DOHH2 (cell line): ENCODE data around the gene HSPH1.

Source experiments
- H3F3A ChIP-seq: fragments of 200-600 bp; sonication (generic), shearing (Covaris generic); 2 replicates; pipeline ENCODE4 v1.6.0; 2016; ENCODE audit warnings: antibody characterized with exemption, mild to moderate bottlenecking; ENCODE audit not compliant: control insufficient read depth, insufficient read depth
- H3K27ac ChIP-seq: fragments of 200-600 bp; sonication (generic); 2 replicates; pipeline ENCODE4 v1.5.1; 2014; ENCODE audit warnings: low read depth, mild to moderate bottlenecking, low read length, moderate library complexity
- H3K27me3 ChIP-seq: fragments of 200-600 bp; sonication (generic); 2 replicates; pipeline ENCODE4 v1.6.1; 2014; ENCODE audit warnings: mild to moderate bottlenecking, low read length, mixed read lengths; ENCODE audit not compliant: control insufficient read depth
- H3K36me3 ChIP-seq: fragments of 200-600 bp; sonication (generic); 2 replicates; pipeline ENCODE4 v1.6.1; 2014; ENCODE audit warnings: mild to moderate bottlenecking, low read length, moderate library complexity, mixed read lengths; ENCODE audit not compliant: control insufficient read depth
- H3K4me1 ChIP-seq: fragments of 200-600 bp; sonication (generic); 2 replicates; pipeline ENCODE4 v1.6.1; 2014; ENCODE audit warnings: mild to moderate bottlenecking, low read length, mixed read lengths; ENCODE audit not compliant: control insufficient read depth
- H3K4me2 ChIP-seq: fragments of 200-600 bp; sonication (generic); 2 replicates; pipeline ENCODE4 v1.6.0; 2014; ENCODE audit warnings: mild to moderate bottlenecking, low read length, moderate library complexity
- H3K4me3 ChIP-seq: fragments of 200-600 bp; sonication (generic); 2 replicates; pipeline ENCODE4 v1.5.1; 2014; ENCODE audit warnings: mild to moderate bottlenecking, low read length, mixed read lengths
- H3K79me2 ChIP-seq: fragments of 200-600 bp; sonication (generic); 2 replicates; pipeline ENCODE4 v1.6.1; 2014; ENCODE audit warnings: mild to moderate bottlenecking, low read length, mixed read lengths; ENCODE audit not compliant: control insufficient read depth
- H3K9me2 ChIP-seq: fragments of 200-600 bp; sonication (generic); replicated peaks from 2 replicates; pipeline ENCODE4 v1.6.1; 2014; ENCODE audit warnings: mild to moderate bottlenecking, low read length, mixed read lengths; ENCODE audit not compliant: control insufficient read depth
- H3K9me3 ChIP-seq: fragments of 200-600 bp; sonication (generic); 2 replicates; pipeline ENCODE4 v1.6.1; 2014; ENCODE audit warnings: antibody characterized with exemption, low read length, mixed read lengths; ENCODE audit not compliant: control insufficient read depth, insufficient read depth
- H4K20me1 ChIP-seq: fragments of 200-600 bp; sonication (generic); 2 replicates; pipeline ENCODE4 v1.6.0; 2014; ENCODE audit warnings: low read depth, mild to moderate bottlenecking, antibody characterized with exemption, low read length, moderate library complexity; ENCODE audit not compliant: control insufficient read depth, insufficient read depth
- EZH2phosphoT487 ChIP-seq: fragments of 200-600 bp; sonication (generic); IDR thresholded peaks from 2 replicates; pipeline ENCODE4 v1.6.1; 2017; ENCODE audit warnings: borderline replicate concordance, mild to moderate bottlenecking, antibody characterized with exemption, low read length, moderate library complexity, mixed read lengths
- TF ChIP-seq, protein P1 (sequence below): fragments of 200-600 bp; sonication (generic); IDR thresholded peaks from one replicate; pipeline ENCODE4 v1.5.1; 2014; ENCODE audit warnings: antibody characterized with exemption, mild to moderate bottlenecking, low read depth, low read length; ENCODE audit not compliant: poor library complexity, severe bottlenecking

HSPH1 gene

DNA sequence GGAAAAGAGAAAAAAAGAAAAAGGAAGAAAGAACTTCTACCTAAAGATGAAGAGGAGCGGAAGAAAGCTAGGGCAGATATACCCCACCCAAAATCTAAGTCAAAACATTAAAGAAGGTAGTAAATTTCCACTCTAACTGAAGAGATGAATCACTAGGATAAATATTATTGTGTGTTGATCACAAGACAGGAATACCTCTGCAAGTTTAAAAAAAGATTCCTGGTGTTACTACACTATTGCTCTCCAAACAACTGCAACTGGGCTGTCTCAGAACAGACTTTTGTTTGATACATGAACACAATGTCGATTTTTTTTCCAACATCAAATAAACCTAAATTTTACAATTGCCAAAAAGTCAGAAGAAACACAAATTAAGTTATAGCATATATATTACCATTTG, 6.8 kb downstream of the HSPH1 start:
- Histone ChIP-seq H3K9me2 (no peaks in the 10 kb centered on the region), H3K79me2 (peaks cover 67% of the 10 kb centered on the region), H3K9me3 (no peaks in the 10 kb centered on the region), H3K27me3 (no peaks in the 10 kb centered on the region), H3K4me2 (no peak overlapping the region), H3F3A (no peaks in the 10 kb centered on the region), H3K4me3 (no peak overlapping the region), H4K20me1 (peaks cover 8% of the 10 kb centered on the region; the same call in 1 of the 2 replicates), H3K36me3 (peaks cover 94% of the 10 kb centered on the region), H3K4me1 (peaks cover 12% of the 10 kb centered on the region), H3K27ac (no peak overlapping the region)
- TF ChIP-seq, protein P1, sequence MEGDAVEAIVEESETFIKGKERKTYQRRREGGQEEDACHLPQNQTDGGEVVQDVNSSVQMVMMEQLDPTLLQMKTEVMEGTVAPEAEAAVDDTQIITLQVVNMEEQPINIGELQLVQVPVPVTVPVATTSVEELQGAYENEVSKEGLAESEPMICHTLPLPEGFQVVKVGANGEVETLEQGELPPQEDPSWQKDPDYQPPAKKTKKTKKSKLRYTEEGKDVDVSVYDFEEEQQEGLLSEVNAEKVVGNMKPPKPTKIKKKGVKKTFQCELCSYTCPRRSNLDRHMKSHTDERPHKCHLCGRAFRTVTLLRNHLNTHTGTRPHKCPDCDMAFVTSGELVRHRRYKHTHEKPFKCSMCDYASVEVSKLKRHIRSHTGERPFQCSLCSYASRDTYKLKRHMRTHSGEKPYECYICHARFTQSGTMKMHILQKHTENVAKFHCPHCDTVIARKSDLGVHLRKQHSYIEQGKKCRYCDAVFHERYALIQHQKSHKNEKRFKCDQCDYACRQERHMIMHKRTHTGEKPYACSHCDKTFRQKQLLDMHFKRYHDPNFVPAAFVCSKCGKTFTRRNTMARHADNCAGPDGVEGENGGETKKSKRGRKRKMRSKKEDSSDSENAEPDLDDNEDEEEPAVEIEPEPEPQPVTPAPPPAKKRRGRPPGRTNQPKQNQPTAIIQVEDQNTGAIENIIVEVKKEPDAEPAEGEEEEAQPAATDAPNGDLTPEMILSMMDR, result no peak
- no peak for TF ChIP-seq EZH2phosphoT487

- Histone ChIP-seq H3K4me3 (no peak overlapping the region), H3F3A (no peaks in the 10 kb centered on the region), H3K27ac (no peak overlapping the region), H3K9me2 (no peaks in the 10 kb centered on the region), H3K27me3 (no peaks in the 10 kb centered on the region), H3K4me2 (no peak overlapping the region), H3K36me3 (peaks cover 94% of the 10 kb centered on the region), H3K79me2 (peaks cover 44% of the 10 kb centered on the region), H3K4me1 (no peaks in the 10 kb centered on the region), H3K9me3 (no peaks in the 10 kb centered on the region), H4K20me1 (no peaks in the 10 kb centered on the region)
- TF ChIP-seq, protein P1, result no peak
- no peak for TF ChIP-seq EZH2phosphoT487
Measured at GRCh38 chr13:31151837-31152236, 9.9 kb downstream of the HSPH1 start.

- Histone ChIP-seq H3K79me2 (peaks cover 38% of the 10 kb centered on the region), H3K36me3 (peaks cover 98% of the 10 kb centered on the region)
- TF ChIP-seq, protein P1, result no peak
- no peak for TF ChIP-seq EZH2phosphoT487
Measured at GRCh38 chr13:31150315-31150985, 11.3 kb downstream of the HSPH1 start.

More at GRCh38 chr13:31150315-31150985, 11.3 kb downstream of the HSPH1 start:
- Histone ChIP-seq H3K9me3 (no peaks in the 10 kb centered on the region), H3K9me2 (no peaks in the 10 kb centered on the region), H3K4me3 (no peak overlapping the region), H3K27ac (no peak overlapping the region), H3K27me3 (no peaks in the 10 kb centered on the region), H4K20me1 (no peaks in the 10 kb centered on the region), H3K4me1 (no peaks in the 10 kb centered on the region), H3F3A (no peaks in the 10 kb centered on the region), H3K4me2 (no peak overlapping the region)
